GM21576 (cell line): ENCODE measurements around the gene RCN1.
"Not testable (repeated sequence)": the region's sequence is repeated elsewhere in the genome, so short reads cannot be mapped to it uniquely, and the experiment has no call there.

Experiments used
- ATAC-seq: cut with Tn5 transposase; IDR thresholded peaks from one replicate; pipeline ENCODE4 v1.9.1; 2021; ENCODE audit warnings: mild to moderate bottlenecking, moderate library complexity; ENCODE audit not compliant: unreplicated experiment

Gene RCN1

GRCh38 chr11:32090545-32091370 is at the start of gene RCN1:
Gene RCN1 (plus strand): TSS chr11:32091074. CDS start chr11:32091197, 123 bp downstream.
- ATAC-seq: peak; percentile 48

GRCh38 chr11:32043737-32044136 is 47.1 kb upstream of the RCN1 start:
- no peak for ATAC-seq

DNA sequence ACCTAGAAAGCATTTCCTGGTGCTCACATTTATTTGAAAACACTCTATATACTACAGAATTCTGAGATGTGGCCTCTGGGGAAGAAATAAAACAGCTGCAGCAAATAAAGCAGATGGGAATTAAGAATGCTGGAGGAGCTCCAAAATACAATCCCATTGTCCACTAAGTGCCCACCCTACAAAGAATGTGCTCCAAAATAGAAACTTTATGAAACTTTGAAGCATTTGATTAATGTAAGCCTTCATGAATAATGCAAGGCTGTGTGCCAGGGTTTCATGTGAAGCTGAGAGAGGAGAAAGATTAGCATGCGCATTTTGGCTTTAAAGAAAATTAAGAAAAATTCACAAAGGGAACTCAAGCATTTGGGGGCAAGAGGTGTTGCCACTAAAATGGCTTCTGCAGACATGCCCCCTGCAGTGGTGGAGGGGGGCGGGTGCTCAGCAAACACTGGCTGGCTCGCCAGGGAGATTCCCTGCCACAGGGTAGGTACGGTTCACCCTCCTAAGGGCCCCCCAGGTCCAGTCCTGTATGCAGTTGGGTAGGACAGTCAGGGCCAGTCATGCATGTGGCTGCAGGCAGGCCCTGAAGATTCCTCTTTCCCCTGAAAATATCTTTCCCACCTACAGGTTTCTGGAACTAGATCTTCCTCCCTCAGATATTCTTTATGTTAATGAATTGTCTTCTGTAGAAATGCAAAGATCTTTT is 46.6 kb upstream of the RCN1 start:
- ATAC-seq: no peak

DNA sequence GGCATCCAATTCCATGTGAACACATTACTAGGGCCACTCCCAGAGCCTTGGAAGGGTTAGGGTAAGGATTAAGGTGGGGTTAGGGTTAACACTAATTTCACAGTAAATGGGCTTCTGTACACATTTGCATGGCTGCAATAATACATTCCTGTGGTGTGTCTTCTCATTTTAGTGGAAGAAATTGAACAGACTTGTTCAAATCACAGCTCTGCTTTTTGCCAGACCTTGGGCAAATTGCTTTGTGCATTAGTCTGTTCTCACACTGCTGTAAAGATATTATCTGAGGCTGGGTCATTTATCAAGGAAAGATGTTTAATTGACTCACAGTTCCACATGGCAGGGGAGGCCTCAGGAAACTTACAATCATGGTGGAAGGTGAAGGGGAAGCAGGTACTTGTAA is 45.4 kb upstream of the RCN1 start:
- ATAC-seq: no peak

DNA sequence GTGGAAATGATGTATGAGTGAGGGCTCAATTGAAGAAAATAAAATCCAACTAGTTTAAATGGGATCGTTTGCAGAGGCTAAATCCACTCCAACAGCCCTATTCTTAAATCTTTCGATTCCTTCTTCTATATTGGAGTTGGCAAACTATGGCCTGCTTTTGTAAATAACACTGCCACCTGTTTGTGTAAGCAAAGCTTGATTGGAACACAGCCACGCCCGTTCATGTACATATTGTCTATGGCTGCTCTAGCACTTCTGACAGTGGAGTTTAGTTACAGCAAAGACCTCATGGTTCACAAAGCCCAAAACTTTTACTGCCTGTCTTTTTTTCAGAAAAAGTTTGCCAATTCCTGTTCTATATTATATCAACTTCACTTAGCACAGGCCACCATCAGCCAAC is 40.6 kb upstream of the RCN1 start:
- ATAC-seq: no peak

DNA sequence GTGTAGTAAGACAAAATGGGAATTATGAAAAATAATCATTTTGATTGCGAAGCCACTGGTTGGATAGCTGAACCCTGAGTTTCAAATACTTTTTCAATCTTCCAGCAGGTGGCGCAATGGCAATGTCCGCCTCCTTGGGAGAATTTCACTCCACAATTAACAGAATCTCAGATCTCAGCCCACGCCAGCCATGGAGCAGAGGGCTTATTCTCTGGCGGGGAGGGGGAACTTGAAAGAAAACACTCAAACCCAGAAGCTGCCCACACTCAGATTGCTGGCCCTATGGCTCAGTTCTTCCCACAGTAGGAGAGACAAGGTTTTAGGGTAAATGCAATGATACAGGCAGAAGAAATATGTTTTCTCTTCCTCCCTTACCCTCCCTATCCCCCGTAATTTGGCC is 38.7 kb upstream of the RCN1 start:
- ATAC-seq: no peak

DNA sequence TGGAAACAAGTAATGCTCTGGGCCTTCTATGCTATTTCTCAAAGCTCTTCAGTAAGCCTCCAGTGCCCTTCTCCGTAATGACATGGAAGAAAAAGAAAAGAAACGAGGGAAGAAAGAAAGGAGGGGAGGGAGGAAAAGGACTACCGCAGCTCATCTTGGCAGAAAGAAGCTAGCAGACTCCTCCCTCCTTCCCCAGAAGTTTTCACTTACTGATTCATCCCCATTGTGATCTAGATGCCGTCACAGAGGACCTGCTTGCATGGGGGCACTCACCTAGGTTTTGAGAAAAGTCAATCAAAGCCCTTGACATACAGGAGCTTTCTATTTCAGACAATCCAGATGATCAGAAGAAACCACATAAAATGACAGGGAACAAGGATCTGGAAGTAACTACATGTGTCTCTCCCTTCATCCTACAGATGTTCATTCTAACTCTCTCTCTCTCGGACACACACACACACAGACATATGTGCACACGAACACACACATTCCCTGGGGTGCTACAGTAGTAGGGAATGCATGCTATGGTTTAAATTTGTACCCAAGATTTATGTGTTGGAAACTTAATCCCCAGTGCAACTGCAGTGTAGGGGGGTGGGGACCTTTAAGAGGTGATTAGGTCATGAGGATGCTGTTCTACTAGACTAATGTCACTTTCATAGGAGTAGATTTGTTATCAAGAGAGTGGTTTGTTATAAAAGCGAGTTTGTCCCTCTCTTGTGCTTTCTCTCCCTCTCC is 37.6 kb upstream of the RCN1 start:
- ATAC-seq: no peak

GRCh38 chr11:32055861-32056260 is 35.0 kb upstream of the RCN1 start:
- ATAC-seq: no peak

DNA sequence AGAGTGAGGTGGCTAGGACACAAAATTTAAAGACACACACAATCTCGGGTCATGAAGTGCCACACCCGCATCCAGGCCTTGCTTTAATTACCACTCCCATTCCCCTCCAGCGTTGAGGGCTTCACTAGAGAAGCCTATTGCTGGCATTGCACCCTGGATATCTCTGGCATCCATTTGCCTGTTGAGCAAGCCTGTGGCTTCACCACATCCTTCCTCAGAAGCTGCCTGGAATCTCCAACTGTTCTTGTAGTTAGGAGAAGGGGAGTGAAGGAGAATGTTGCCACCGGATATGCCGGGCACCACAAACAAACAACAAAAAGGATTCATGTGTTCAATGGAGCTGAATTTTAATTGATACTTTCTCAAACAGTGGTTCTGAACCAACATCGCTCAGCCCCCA is 34.4 kb upstream of the RCN1 start:
- no peak for ATAC-seq

DNA sequence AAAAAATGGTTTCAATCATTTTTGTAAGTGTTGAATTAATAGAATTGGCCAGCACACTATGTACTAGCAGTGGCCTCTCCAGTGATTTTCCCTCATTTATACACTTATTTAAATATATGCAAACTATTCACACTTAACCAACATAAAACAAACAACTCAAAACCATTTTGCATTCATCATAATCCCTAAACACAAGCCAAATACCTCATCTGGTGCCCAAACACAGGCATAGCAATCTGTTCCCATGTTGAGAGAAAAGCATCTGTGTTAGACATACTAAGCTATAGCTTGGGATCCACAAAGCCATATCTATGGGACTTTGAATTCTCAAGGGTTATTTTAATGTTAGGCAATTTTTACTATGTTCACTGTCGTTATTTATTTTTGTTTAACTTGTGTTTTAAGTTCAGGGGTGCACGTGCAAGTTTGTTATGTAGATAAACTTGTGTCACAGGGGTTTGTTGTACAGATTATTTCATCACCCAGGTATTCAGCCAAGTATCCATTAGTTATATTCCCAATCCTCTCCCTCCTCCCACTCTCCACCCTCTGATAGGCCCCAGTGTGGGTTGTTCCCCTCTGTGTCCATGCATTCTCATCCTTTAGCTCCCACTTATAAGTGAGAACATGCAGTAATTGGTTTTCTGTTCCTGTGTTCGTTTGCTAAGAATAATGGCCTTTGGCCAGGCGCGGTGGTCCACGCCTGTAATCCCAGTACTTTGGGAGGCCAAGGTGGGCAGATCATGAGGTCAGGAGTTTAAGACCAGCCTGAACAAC is 31.0 kb upstream of the RCN1 start:
- ATAC-seq: no peak

DNA sequence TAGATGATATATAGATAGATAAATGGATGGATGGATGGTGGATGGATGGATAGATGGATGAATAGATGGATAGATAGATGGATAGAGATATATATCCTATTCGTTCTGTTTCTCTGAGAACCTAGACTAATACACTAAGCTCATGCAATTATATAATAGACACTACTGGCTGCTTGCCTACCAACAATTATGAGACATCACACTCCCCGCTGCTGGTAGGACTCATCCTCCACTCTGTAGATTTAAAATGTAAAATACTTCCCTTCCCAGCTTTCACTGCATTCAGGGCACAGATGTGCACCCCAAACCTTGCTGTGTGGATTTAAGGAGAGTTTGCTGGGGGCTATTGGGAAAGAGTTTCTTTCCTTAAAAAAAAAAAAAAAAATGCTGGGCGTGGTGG is 28.3 kb upstream of the RCN1 start:
- no peak for ATAC-seq

DNA sequence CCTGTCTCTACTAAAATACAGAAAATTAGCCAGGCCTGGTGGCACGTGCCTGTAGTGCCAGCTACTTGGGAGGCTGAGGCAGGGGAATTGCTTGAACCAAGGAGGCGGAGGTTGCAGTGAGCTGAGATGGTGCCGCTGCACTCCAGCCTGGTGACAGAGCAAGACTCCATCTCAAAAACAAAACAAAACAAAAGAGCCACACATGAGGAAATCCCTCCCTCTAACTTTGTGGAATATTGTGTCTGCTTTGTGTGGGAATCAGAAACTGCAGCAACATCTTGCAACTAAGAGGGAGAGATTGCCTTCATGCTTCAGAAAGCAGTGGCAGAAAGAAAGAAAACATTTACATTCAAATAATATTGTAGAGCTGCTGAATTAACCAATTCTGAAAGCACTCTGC is 27.8 kb upstream of the RCN1 start:
- ATAC-seq: not testable (repeated sequence)

DNA sequence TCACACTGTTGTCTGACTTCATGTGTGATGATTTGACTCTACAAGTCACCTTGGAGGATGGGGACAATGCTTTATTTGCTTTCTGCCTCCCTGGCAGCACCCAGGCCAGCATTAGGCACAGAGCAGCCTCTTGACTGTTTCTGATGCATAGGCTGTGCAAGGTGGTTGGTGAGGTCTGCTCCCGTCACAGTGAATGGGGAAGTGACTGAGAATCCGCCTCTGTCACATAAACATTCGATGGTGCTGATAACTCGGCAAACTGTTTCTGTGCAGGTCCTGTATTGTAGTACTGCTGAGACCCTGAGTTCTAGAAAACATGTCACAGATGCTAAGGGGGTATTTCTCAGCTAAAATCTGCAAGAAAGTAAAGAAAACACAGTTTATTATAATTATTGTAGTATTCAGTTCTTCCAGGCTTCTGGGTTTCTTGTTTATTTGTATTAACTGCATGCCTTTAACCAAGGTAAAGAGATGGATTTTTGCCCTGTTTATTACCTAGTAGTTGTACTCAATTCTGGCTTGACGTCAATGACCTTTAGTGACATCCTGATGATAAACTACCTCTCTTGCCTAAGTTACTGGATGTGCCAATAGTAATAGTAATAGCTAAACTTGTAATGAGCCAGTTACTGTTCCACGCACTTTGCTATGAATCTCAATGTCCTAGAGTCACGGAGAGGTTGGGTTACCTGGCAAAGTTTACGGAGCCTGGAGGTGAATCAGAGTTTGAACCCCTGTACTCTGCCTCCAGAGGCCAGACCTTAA is 24.8 kb upstream of the RCN1 start:
- no peak for ATAC-seq

DNA sequence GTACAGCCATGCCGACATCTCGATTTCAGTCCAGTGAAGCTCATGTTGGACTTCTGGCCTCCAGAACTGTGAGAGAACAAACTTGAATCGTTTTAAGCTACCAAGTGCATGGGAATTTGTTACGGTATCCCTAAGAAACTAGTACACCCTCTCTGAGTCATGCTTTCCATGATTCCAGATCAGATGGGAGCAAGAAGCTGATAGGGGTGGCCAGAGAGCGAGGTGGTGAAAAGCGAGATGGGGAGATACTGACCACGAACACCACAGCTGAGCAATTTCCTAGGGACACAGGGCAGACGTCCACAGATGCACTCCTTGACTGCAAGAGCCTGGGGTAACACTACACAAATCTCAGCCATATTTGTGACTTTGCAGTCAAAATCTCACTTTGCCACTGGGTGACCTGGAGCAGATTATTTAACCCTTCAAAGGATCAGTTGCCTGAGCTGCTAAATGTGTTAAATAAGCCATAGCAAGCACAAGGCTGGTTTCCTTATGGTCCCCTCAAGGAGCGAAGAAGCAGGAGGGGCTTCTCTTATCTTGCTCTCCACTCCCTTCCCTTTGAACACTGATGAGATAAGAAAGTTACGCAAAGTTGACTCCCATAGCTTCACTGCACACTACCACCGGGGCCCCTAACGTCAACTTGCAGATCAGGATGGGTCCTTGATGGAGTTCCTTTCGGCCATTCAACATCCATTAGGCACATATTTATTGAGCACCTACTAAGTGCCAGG is 22.6 kb upstream of the RCN1 start:
- no peak for ATAC-seq

DNA sequence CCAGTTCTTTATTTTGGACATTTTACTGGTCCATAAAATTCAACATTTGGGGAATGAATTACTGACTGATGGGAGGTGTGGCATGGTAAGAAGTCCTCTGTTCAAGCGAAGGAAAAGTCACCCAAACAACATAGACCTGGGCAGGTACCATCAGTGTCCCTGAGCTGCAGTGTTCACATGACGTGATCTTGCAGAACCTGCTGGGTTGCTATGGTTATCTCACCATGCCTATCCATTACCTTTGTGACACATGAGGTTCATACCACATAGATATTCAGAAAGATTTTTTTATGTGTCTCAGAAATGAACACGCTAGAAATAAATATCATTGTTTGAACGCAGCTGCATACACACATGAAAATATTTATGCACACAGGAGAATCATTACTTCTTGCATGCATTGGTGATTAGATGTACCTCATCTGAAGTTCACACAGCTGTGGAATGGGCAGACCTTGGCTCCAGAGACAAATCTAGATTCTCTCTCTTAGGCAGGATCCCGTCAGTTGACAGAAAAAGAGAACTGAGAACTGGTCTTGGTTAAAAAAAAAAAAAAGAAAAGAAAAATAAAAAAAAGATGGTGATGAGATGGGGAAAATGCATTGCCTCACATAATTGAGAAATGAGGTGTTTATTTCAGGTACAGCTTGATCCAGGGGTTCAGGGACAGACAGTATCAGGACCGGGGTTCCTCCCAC is 21.4 kb upstream of the RCN1 start:
- ATAC-seq: peak; percentile 74

- ATAC-seq: no peak
These were observed 20.2 kb upstream of the RCN1 start for GRCh38 chr11:32070692-32071091.

- ATAC-seq: no peak
These were observed 19.1 kb upstream of the RCN1 start for GRCh38 chr11:32071811-32072210.

DNA sequence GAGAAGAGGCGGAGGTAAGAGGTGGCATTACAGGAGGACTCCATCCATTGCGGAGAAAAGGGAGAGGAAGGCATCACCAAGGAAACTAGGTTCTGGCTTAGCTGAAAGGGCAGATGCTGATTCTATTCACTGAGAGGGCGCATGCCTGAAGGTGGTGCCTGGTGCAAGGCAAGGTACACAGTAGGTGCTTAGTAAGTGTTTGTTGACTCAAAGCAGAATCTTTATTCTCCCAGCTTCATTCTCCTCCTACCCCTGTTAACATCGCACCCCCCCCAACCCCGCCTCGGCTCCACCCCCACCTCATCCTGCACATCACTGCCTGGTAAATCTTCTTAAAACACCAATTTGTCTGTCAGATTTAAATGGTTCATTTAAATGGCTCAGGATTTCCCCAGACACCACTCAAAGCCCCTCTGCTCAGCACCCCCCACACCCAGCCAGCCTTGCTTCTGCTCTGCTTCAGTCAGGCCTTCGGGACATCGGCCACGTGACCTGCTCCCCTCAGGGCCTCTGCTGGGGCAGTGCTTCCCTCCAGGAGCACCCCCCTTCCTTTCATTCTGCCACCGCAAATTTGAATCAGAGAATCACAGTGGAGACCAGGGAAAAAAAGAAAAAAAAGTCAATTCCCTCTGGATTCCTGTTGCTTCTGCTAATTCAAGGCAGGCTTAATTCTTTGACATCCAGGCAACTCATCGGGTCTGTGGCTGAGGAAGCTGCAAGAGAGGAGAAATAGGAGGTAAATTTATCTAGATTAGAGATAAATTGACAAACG is 17.8 kb upstream of the RCN1 start:
- ATAC-seq: no peak
